Right ventricle myocardium superior (tissue), 1 donor: Measurements from ENCODE around the gene HDC. TPM values are rescaled to one million over a fixed set of nuclear protein-coding genes. Genes with fewer than 3 reads are reported as not detected.

ENCODE experiments used
- total RNA-seq: library from RNA; stranded (reverse); fragmentation: NEBNext Ultra II Directional; extraction: Animal tissue kit (Norgen Biotek cat#: 25700); gene quantifications from one replicate; pipeline ENCODE4 v1.2.1, GENCODE V29; 2021
- donor health status: DM: no; HTN: yes; CAD: no; lungs with severe emphysema.

The HDC gene
- total RNA-seq, 1 donor from 2014 or later, result 0.65 TPM

Other genes with a start within 250 kb of the HDC start
- 3.6 TPM for gene ATP8B4, start 146.5 kb downstream of the HDC start, total RNA-seq
- gene SLC27A2, start 83.5 kb downstream of the HDC start, total RNA-seq, result 0.24 TPM
- gene GABPB1, start 89.5 kb upstream of the HDC start, total RNA-seq, result 8.4 TPM
- 42.4 TPM for gene USP8, start 158.7 kb upstream of the HDC start, total RNA-seq